GM06990 (cell line): ENCODE data around the gene NDFIP1.

Source experiments
- DNase-seq: peaks from one replicate; pipeline ENCODE4 v3.0.0-alpha.2; 2011; ENCODE audit not compliant: insufficient read length; ENCODE audit errors: extremely low read depth
- H3K27me3 ChIP-seq: replicated peaks from 2 replicates; pipeline ENCODE4 v1.6.0; 2011; ENCODE audit warnings: low read length; ENCODE audit not compliant: control insufficient read depth, insufficient read depth
- H3K36me3 ChIP-seq: 2 replicates; pipeline ENCODE4 v1.5.1; 2011; ENCODE audit warnings: low read length; ENCODE audit not compliant: control insufficient read depth, insufficient read depth
- H3K4me3 ChIP-seq: replicated peaks from 2 replicates; pipeline ENCODE4 v1.5.1; 2011; ENCODE audit warnings: low read depth, mild to moderate bottlenecking, control low read depth, low read length
- CTCF ChIP-seq: IDR thresholded peaks from 2 replicates; pipeline ENCODE4 v1.5.1; 2011; ENCODE audit warnings: low read length, control low read depth, mild to moderate bottlenecking, inconsistent platforms; ENCODE audit not compliant: insufficient read depth, poor library complexity, severe bottlenecking

NDFIP1 gene

GRCh38 chr5:142143878-142144277, 35.3 kb downstream of the NDFIP1 start:
- DNase-seq, result no peak
- Histone ChIP-seq H3K27me3 (no peaks in the 10 kb centered on the region), H3K4me3 (no peak overlapping the region), H3K36me3 (no peaks in the 10 kb centered on the region)
- peak; percentile 34 for TF ChIP-seq CTCF

- DNase-seq, result no peak
- H3K4me3 ChIP-seq, result no peak overlapping the region
- H3K27me3 ChIP-seq, result no peaks in the 10 kb centered on the region
- H3K36me3 ChIP-seq, result no peaks in the 10 kb centered on the region
- peak; percentile 82 for TF ChIP-seq CTCF
Measured at GRCh38 chr5:142145106-142145900, 36.7 kb downstream of the NDFIP1 start.

DNA sequence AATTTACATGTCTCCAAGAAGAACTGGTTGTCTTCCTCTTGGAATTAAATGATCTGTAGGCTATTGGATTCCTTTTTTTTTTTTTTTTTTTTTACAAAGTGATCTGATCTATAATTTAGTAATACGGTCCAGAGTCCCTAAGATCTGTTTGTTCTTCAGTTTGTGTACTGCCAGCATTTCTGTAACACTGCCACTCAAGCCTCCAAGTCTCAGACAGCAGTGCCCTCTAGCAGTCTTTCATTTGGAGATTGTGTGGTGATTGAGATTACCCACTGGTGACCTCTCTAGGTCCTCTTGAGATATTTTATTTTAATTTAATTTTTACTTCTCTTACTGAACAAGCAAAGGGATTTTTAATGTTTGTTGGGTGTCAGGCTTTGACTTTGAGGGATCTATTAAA, 40.8 kb downstream of the NDFIP1 start:
- Histone ChIP-seq H3K27me3 (no peaks in the 10 kb centered on the region), H3K4me3 (no peak overlapping the region), H3K36me3 (no peaks in the 10 kb centered on the region)
- TF ChIP-seq CTCF, result no peak
- no peak for DNase-seq

DNA sequence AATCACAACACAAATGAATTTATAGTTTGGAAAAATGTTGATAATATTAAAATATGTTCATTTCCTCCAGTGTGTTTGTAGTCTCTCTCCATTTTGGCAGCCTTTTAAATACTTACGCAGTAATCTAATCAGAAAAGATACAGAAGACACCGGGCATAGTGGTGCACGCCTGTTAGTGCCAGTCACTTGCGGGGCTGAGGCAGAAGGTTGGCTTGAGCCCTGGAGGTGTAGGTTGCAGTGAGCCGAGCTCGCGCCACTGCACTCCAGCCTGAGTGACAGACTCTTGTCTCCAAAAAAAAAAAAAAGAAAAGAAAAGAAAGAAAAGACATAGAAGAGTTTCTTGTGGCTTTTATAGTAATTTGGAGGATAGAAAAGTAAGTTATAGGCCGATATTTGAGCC, 41.9 kb downstream of the NDFIP1 start:
- Histone ChIP-seq H3K36me3 (no peaks in the 10 kb centered on the region), H3K27me3 (no peaks in the 10 kb centered on the region), H3K4me3 (no peak overlapping the region)
- DNase-seq, result no peak
- no peak for TF ChIP-seq CTCF

DNA sequence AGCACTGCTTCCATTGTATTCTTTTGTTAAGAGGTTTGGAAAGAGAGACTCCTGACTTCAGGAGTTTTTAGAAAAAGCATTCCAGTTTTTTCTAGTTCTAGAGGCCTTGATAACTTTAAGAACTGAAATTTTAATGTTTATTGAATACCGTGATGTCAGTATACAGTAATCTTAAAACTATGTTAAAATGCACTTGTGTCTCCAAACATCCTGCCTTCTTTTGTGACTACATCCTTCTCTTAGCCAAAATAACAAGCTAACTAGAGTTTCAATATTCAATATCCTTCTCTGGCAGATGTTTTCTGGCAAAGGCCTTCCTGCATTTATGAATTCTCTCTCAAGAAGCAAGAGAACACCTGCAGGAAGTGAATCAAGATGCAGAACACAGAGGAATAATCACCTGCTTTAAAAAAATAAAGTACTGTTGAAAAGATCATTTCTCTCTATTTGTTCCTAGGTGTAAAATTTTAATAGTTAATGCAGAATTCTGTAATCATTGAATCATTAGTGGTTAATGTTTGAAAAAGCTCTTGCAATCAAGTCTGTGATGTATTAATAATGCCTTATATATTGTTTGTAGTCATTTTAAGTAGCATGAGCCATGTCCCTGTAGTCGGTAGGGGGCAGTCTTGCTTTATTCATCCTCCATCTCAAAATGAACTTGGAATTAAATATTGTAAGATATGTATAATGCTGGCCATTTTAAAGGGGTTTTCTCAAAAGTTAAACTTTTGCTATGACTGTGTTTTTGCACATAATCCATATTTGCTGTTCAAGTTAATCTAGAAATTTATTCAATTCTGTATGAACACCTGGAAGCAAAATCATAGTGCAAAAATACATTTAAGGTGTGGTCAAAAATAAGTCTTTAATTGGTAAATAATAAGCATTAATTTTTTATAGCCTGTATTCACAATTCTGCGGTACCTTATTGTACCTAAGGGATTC, 43.1 kb downstream of the NDFIP1 start:
- Histone ChIP-seq H3K36me3 (no peaks in the 10 kb centered on the region), H3K27me3 (no peaks in the 10 kb centered on the region), H3K4me3 (no peak overlapping the region)
- TF ChIP-seq CTCF, result peak; percentile 75
- no peak for DNase-seq
